Activated CD4-positive, alpha-beta T cell treated with anti-CD3 and anti-CD28 coated beads for 36 hours (primary cell): ENCODE measurements around the gene DRGX. TPM values are rescaled to one million over a fixed set of nuclear protein-coding genes. Genes with fewer than 3 reads are reported as not detected.

Experiments
- ATAC-seq: fragments of 200-7000 bp; cut with Tn5 transposase; one replicate; pipeline ENCODE4 v1.10.0; 2021; ENCODE audit warnings: mild to moderate bottlenecking, moderate library complexity
- CTCF ChIA-PET: fragments of 350-600 bp; sonication (Branson Sonifier 250); formaldehyde crosslinking; loops from one replicate; lab custom pipeline; 2021; ENCODE audit warnings: antibody characterized with exemption; lab: Charles Lee
- POLR2A ChIA-PET: fragments of 350-600 bp; sonication (Branson Sonifier 250); formaldehyde crosslinking; loops from one replicate; lab custom pipeline; 2021; ENCODE audit warnings: antibody characterized with exemption, inconsistent platforms; lab: Charles Lee
- DNase-seq: peaks from one replicate; pipeline ENCODE4 v3.0.0-alpha.2; 2020
- H3K27ac Mint-ChIP-seq: one replicate; pipeline ENCODE4 v1.8.0; 2021; ENCODE audit warnings: mixed read lengths
- H3K27me3 Mint-ChIP-seq: one replicate; pipeline ENCODE4 v1.8.0; 2021; ENCODE audit warnings: mixed read lengths
- H3K36me3 Mint-ChIP-seq: one replicate; pipeline ENCODE4 v1.8.0; 2021; ENCODE audit warnings: low read depth, mixed read lengths
- H3K4me1 Mint-ChIP-seq: one replicate; pipeline ENCODE4 v1.8.0; 2021; ENCODE audit warnings: mixed read lengths
- H3K4me3 Mint-ChIP-seq: one replicate; pipeline ENCODE4 v1.8.0; 2021; ENCODE audit warnings: mild to moderate bottlenecking, moderate library complexity, mixed read lengths
- H3K9me3 Mint-ChIP-seq: one replicate; pipeline ENCODE4 v1.8.0; 2021; ENCODE audit warnings: low read depth, mixed read lengths
- intact Hi-C, 2 experiments: fragments of 100-400 bp; cut with DNase I in 1 of 2; cut with micrococcal nuclease in 1 of 2; formaldehyde crosslinking; loops; one replicate each; pipeline versions ENCODE4 v1.14.2 to v1.15.1; 2022 to 2024; cut with DNase I, micrococcal nuclease
- total RNA-seq, 2 experiments: library from RNA; stranded (reverse); gene quantifications; one replicate each; pipeline ENCODE4 v1.2.3, GENCODE V29; 2021

DRGX gene
- total RNA-seq, 2 experiments from 2014 or later: not detected

DNA sequence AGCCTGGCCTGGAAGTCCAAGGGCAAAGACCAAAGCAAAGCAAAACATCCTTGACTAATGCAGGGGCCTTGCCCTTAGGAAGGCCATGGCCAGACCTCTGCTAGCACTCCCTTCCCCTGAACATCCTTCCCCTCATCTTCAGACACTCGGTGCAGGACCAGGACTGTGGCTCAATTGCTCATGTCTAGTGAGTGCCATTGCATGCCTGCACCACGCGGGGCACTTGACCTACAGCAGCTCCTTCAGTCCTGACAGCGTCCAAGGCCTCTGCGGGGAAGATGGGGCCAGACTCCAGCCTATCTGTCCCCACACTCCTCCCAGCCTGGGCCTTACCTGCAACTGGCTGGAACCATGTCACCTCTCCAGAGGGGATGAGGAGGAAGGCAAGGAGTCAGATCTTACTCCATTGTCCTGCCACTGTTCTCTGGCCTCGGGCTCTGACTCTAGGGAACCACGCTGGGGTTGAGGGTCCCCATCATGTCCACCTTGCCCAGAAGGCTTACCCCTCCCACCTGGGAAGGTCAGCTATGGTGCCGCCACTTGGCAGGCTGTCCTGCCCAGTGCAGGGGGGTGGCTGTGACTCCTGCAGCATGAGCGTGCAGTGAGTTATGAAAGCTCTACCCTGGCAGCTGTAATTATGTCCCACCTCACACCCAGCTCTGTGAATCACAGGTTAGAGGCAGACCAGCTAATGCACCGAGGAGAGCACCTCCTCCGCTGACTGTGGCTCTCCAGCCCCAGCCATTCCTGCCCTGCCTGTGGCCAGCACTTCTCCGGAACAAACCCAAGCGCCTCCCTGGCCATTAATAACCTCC, 16.1 kb downstream of the DRGX start:
- H3K27me3 Mint-ChIP-seq: peaks cover 5% of the 10 kb centered on the region
- no peaks in the 10 kb centered on the region for H3K9me3 Mint-ChIP-seq
- CTCF ChIA-PET: no interaction called here
- no peak overlapping the region for H3K4me3 Mint-ChIP-seq
- intact Hi-C loops: no loop called here
- DNase-seq (no peak), ATAC-seq (no peak)
- H3K4me1 Mint-ChIP-seq: no peaks in the 10 kb centered on the region
- no peak overlapping the region for H3K27ac Mint-ChIP-seq
- POLR2A ChIA-PET: no interaction called here
- H3K36me3 Mint-ChIP-seq: no peaks in the 10 kb centered on the region

DNA sequence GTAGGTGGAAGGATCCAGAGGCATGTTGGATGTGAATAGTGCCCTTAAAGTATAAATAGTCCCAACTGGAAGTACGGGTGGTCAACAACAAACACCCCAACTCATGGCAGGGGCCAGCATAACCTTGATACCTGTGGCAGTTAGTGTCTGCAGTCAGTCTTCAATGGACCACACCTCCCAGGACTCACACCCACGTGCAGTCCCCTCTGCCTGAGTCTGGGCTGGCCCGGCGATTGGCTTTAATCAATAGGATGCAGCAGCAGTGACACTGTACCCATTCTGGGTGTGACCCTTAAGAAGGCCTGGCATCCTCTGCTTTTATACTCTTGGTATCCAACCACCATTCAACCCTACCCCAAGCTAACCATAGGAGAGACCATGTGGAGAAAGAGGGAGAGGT, 18.6 kb downstream of the DRGX start:
- Mint-ChIP-seq H3K27me3 (peaks cover 8% of the 10 kb centered on the region), H3K27ac (no peak overlapping the region), H3K4me1 (no peaks in the 10 kb centered on the region), H3K4me3 (no peak overlapping the region), H3K36me3 (no peaks in the 10 kb centered on the region), H3K9me3 (no peaks in the 10 kb centered on the region)
- ChIA-PET CTCF (no interaction called here), POLR2A (no interaction called here)
- DNase-seq (no peak), ATAC-seq (no peak)
- intact Hi-C loops: no loop called here

DNA sequence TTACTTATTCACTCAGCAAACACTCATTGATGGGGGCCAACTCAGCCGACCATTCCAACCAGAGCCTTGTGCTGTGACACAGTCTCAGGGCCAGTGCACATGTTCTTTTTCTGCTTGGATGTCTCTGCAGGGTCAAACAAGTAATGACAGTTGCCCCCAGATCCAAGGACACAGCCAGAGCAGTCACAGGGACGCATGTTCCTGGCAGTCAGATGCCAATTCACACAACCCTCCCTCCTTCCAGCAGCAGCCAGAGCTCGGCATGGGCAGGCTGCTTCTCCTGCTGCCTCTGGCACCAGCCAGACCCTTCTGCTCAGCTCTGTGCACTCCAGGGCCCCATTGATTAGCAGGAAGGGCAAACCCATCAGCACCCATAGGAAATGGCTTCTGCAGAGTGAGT, 20.3 kb downstream of the DRGX start:
- intact Hi-C loops: no loop called here
- no peak overlapping the region for H3K4me3 Mint-ChIP-seq
- CTCF ChIA-PET: no interaction called here

DNA sequence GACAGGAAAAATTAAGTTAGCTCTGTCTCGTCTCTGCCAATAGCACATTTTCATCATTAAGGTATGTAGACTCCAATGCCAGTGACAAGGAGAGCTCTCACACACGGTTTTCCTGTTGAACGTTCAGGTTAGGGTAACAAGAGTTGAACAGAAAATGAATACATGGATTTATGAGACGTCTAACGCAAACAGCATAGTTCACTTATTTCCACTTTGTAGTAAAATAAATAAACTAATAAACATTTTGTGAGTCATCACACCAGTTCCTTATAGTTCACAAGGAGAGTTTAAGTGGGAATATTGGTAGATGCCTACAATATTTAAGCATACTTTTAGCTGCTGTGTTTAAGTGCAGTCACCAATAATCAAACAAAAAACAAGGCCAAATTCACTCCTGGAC, 21.1 kb downstream of the DRGX start:
- ChIA-PET POLR2A (no interaction called here), CTCF (no interaction called here)
- no peak for DNase-seq

More for the DNA sequence above, 20.3 kb downstream of the DRGX start:
- ATAC-seq (no peak), DNase-seq (no peak)
- POLR2A ChIA-PET: no interaction called here
- Mint-ChIP-seq H3K27me3 (peaks cover 8% of the 10 kb centered on the region), H3K9me3 (no peaks in the 10 kb centered on the region), H3K4me1 (no peaks in the 10 kb centered on the region), H3K27ac (no peak overlapping the region), H3K36me3 (no peaks in the 10 kb centered on the region)

DNA sequence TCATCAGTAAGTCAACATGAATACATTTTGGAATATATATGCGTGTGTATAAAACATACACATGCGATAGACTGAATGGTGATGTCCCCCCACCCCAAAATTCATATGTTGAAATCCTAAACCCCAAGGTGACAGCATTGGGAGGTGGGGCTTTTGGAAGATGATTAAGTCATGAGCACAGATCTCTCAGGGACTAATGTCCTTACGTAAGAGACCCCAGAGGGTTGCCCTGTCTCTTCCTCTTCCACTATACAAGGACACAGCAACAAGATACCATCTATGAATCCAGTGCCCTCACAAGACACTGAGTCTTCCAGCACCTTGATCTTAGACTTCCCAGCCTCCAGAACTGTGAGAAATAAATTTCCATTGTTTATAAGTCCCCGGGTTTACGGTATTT, 22.5 kb downstream of the DRGX start:
- Mint-ChIP-seq H3K4me1 (no peaks in the 10 kb centered on the region), H3K4me3 (no peak overlapping the region), H3K9me3 (no peaks in the 10 kb centered on the region), H3K36me3 (no peaks in the 10 kb centered on the region), H3K27me3 (peaks cover 8% of the 10 kb centered on the region), H3K27ac (no peak overlapping the region)
- ChIA-PET CTCF (no interaction called here), POLR2A (no interaction called here)
- DNase-seq: no peak
- intact Hi-C loops: no loop called here
- ATAC-seq: no peak

More for the DNA sequence above, 21.1 kb downstream of the DRGX start:
- Mint-ChIP-seq H3K27me3 (peaks cover 8% of the 10 kb centered on the region), H3K36me3 (no peaks in the 10 kb centered on the region), H3K9me3 (no peaks in the 10 kb centered on the region), H3K4me3 (no peak overlapping the region), H3K4me1 (no peaks in the 10 kb centered on the region), H3K27ac (no peak overlapping the region)
- intact Hi-C loops: no loop called here
- ATAC-seq: no peak

DNA sequence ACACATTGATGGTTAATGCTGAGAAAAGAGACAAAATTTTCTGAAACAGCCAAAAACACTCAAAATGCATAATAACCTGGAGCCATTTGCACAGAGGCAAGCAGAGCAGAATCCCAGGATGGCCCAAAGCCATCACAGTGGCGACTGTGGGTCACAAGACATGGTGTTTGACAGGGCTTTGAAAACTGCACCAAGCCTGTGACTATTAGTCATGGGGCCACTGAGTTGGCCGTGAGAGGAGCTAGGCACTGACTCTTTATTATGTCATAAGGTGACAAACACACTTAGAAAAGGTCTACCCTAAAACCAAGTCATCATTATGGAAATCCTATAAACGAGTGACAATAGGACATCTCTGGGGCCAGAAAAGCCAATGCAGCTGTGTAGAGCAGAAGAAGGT, 23.9 kb downstream of the DRGX start:
- H3K4me1 Mint-ChIP-seq: no peaks in the 10 kb centered on the region
- DNase-seq: no peak
- no peaks in the 10 kb centered on the region for H3K9me3 Mint-ChIP-seq
- H3K36me3 Mint-ChIP-seq: no peaks in the 10 kb centered on the region
- intact Hi-C loops: no loop called here
- H3K4me3 Mint-ChIP-seq: no peak overlapping the region
- CTCF ChIA-PET: no interaction called here
- POLR2A ChIA-PET: no interaction called here
- ATAC-seq: no peak
- no peak overlapping the region for H3K27ac Mint-ChIP-seq
- peaks cover 8% of the 10 kb centered on the region for H3K27me3 Mint-ChIP-seq

DNA sequence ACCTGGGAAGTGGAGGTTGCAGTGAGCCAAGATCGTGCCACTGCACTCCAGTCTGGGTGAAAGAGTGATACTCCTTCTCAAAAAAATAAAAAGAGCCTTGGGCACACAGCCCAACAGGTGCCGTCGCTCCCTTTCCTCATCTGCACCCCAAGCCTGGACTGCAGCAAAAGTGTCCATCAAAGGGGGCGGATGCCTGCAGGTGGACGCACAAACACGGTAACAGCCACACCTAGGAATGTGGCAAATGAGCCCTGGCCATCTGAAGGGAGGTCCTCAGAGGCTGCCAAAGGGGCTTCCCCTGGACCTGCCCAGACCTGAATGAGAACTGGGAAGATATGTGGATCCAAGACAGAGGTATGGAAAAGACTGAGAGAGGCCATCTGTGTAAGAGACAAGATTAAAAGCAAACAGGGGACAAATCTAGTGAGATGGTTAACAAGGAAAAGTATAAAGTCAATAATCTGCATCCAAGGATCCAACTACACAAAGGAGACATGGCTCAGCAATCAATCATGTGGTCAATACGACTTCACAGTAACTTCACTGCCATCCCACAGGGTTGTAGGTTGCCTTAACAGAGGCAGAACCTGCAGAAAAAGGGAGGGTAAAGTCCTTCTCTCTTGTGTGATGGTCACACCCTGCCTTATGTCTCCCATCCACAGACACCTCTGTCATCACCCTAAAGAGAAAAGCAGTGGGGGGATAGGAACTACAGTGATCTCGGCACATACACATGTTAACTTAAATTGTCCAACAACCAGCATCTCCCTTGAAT, 25.4 kb downstream of the DRGX start:
- no peak overlapping the region for H3K4me3 Mint-ChIP-seq
- intact Hi-C loops: no loop called here
- ChIA-PET POLR2A (no interaction called here), CTCF (no interaction called here)
- DNase-seq: no peak
- no peaks in the 10 kb centered on the region for H3K9me3 Mint-ChIP-seq
- no peak overlapping the region for H3K27ac Mint-ChIP-seq
- no peaks in the 10 kb centered on the region for H3K4me1 Mint-ChIP-seq
- H3K27me3 Mint-ChIP-seq: peaks cover 6% of the 10 kb centered on the region
- ATAC-seq: no peak
- H3K36me3 Mint-ChIP-seq: no peaks in the 10 kb centered on the region

DNA sequence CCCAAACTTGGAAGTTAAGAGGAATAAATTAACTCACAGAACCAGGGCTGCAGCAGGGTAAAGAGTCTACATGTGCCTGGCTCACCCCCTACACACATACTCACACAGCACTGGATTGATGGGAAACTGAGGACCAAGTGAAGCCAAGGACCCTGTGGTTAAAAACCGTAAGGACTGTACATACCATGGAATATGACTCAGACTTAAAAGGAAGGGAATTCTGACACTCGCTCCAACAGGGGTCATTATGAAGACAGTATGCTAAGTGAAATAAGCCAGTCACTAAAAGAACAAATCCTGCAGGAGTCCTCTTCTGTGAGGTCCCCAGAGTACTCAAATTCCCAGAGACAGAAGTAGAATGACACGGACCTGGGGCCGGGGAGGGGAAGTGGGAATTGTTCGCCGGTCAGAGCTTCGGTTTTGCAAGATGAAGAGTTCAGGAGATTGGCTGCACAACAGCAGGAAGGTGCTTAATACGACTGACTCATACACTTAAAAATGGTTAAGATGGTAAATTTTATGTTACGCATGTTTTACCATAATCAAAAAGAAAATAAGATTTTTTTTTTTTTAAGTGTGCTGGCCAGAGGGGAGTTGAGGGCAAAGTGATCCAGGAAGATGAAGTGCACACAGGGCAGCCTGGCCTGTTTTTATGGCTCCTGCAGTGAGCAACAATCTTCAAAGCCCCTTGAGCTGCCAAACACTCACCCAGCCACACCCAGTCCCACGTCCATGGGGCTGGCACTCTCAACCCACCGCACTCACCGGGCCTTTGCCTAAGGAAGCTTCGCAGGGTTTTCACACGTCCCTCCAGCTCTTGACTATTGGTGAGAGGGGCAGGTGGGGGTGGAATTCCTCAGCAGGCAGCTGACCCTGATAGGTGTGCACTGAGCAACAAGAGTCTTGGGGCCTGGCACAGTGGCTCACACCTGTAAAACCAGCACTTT, 26.4 kb downstream of the DRGX start:
- Mint-ChIP-seq H3K9me3 (no peaks in the 10 kb centered on the region), H3K4me3 (no peak overlapping the region), H3K36me3 (no peaks in the 10 kb centered on the region), H3K4me1 (no peaks in the 10 kb centered on the region), H3K27ac (no peak overlapping the region), H3K27me3 (peaks cover 3% of the 10 kb centered on the region)
- intact Hi-C loops: no loop called here
- no peak for ATAC-seq
- ChIA-PET POLR2A (no interaction called here), CTCF (no interaction called here)
- no peak for DNase-seq

DNA sequence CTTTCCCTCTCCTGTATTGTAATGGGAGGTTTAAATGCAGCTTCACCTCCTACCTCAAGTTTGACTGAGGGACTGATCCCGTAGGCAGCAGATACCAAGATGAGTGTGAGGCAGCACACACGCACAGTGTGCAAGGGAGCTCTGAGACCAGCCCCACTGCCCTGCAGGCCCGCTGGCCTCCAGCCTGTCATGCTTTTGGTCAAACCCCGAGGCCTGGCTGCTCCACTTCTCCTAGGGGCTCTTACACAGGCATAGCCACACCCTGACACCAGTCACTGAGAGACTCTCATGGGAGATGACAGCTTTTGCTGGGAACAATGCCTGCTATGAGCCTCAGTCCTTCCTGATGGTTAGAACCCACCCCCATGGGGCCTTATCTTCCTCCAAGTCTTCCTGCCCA, 27.6 kb downstream of the DRGX start:
- Mint-ChIP-seq H3K4me3 (no peak overlapping the region), H3K27me3 (peaks cover 3% of the 10 kb centered on the region), H3K4me1 (no peaks in the 10 kb centered on the region), H3K27ac (no peak overlapping the region), H3K9me3 (no peaks in the 10 kb centered on the region), H3K36me3 (no peaks in the 10 kb centered on the region)
- DNase-seq (no peak), ATAC-seq (no peak)
- CTCF ChIA-PET: no interaction called here
- intact Hi-C loops: no loop called here
- POLR2A ChIA-PET: no interaction called here

DNA sequence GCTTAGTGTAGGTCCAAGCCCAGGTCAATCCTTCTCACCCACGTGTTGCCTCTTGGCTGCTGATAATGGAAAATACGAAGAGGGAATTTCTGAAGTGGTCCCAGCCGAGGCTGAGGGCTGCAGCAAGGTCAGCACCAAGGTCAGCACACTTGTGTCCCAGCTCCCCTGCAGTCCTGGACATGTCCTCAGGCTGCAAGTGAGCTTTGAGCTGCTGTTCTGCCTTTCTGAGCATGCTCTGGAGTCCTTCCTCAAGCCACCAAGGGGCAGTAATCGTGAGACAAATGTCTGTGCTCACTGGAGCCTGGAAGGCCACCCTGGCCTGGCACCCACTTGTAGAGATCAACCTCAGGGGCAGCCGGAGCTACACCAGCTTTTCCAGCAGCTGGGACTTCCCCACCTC, 28.3 kb downstream of the DRGX start:
- ChIA-PET CTCF (interaction anchor here (0.6 kb wide), 1 partner anchor 634 kb away, joined by 3 read pairs; no protein-coding TSS in a partner anchor), POLR2A (no interaction called here)
- Mint-ChIP-seq H3K4me1 (no peaks in the 10 kb centered on the region), H3K4me3 (no peak overlapping the region), H3K27ac (no peak overlapping the region), H3K9me3 (no peaks in the 10 kb centered on the region), H3K36me3 (no peaks in the 10 kb centered on the region), H3K27me3 (peaks cover 3% of the 10 kb centered on the region)
- ATAC-seq (no peak), DNase-seq (no peak)
- intact Hi-C loops: no loop called here

DNA sequence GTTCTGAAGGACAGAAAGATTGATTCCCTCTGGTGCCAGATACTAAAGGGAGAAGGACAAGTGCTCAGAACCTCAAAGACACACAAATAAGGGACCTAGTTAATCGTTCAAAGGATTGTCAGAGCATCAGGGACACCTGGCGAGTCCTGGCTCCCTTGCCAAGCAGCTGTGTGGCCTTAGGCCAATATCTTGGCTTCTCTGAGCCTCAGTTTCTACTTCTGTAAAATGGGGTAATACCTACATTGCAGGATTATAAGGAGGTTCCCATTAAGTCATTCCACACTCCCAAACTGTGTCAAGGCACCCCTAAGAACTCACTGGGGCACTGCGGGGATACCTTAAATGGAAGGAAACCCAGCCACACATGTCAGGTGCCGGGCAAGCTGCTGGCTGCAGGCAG, 29.4 kb downstream of the DRGX start:
- intact Hi-C loops: no loop called here
- CTCF ChIA-PET: interaction anchor here (0.6 kb wide), 1 partner anchor 42 kb away, joined by 3 read pairs; no protein-coding TSS in a partner anchor
- H3K4me3 Mint-ChIP-seq: no peak overlapping the region
- H3K27me3 Mint-ChIP-seq: no peaks in the 10 kb centered on the region
- ATAC-seq: no peak
- no peaks in the 10 kb centered on the region for H3K9me3 Mint-ChIP-seq
- DNase-seq: no peak
- no peaks in the 10 kb centered on the region for H3K36me3 Mint-ChIP-seq
- POLR2A ChIA-PET: no interaction called here
- H3K4me1 Mint-ChIP-seq: no peaks in the 10 kb centered on the region
- H3K27ac Mint-ChIP-seq: no peak overlapping the region
